IPS-11a (cell line): Measurements from ENCODE around the gene SCN9A.
"Not testable (repeated sequence)": the region's sequence is repeated elsewhere in the genome, so short reads cannot be mapped to it uniquely, and the experiment has no call there.

Source experiments
- H3K4me3 ChIP-seq: one replicate; pipeline ENCODE4 v1.5.1; 2013; ENCODE audit warnings: low read depth, low read length, control low read depth

The SCN9A gene

DNA sequence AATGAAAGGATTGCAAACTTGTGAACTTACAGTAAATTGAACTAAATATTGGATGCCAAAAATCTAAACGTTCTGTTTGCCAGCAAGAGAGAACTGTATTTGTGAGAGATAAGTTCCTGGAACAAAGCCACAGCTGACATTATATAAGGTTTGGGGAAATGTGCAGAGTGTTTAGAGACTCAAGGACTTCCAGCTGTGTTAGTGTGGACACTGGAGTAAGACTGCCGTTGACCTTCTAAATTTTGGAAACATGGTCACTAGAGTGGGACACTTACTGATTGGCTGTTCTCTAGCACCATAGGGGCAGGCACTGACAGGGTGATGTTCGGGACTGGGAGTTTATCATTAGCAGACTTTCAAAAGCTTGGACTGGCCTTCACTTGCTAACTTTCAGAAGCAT is 40.5 kb downstream of the SCN9A start:
- H3K4me3 ChIP-seq, result no peak overlapping the region

DNA sequence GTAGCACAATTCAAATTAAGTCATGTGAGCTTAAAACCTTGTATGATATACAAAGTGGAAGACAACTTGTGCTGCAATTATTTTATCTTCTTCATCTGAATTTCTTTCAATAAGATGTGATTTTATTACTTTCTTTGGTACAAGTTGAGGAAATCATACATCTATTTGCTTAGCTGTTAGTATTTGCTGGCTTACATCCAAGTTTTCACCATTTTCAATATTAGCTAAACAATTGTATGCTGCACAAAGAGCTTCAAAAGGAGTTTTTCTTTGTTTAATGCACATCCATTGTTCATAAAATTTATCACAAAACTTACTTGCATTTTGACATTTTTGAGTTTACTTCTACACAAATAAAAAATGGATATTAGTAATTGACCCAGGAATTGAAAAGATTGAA is 40.9 kb downstream of the SCN9A start:
- no peak overlapping the region for H3K4me3 ChIP-seq

DNA sequence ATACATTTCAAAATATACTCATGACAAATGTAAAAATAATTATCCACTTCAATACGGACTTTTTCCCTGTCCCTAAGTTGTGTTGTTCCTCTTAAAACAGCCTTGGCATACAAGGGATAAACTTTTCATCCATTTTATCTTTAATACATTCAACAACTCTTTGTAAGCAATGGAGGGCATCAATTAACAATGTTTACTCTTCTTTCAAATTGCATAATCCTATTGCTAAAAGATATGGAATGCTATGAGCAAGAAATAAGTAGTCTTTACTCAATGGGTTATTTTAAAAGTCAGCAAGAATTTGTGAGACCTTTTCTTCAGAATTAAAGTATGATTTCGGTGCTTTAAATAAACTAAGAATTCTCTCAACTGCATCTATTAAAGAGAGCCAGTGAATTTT is 41.9 kb downstream of the SCN9A start:
- no peak overlapping the region for H3K4me3 ChIP-seq

DNA sequence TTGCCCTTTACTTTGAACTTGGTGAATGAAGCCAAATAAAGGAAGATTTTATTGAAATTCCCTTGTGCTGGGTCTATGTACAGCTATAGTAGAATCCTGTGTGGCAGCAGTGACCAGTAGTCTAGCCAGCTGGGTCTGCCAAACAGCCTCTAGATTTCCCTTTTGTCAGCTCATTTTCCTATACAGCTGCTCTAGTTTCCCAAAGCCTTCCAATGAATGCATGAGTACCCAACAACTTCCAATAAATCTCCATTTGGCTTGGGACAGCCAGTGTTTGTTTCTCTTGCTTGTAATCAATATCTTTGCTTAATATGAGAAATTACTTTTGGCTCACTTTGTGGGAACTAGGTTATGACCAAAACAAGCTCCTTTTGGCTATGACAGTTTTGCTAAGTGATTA is 43.6 kb downstream of the SCN9A start:
- no peak overlapping the region for H3K4me3 ChIP-seq

DNA sequence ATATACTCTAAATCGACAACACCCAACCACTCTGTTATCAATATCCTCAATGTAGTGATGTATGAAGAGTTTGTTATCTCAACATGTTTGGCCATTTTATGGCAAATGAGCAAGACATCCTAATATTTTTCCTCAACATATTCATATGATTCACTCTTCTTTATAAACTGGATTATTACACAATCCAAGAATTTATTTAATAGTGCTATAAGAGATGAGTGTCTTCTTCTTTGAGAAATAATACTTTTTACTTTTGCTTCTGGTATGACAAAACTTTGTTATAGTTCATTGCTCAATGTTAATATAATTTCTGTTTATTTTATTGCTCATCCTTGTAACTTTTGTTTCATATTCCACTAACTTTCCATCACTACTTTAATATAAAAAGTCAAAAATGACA is 44.3 kb downstream of the SCN9A start:
- no peak overlapping the region for H3K4me3 ChIP-seq

DNA sequence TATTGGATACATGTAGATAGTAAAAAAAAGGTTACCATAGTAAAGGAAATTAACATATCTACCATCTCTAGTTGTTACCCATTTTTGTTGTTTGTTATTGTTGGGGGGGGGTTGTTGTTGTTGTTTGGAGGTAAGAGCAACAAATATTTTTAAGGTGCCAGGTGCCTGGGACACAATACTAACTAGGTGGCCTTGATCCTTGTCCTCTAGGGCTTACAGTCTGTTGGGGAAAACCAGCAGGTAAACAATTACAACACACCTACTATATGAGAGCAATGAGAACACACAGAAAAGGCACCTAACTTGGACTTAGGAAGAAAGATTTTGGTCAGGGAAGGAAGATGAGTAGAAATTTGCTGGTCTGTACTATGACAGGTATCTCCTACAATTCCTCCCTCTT is 46.3 kb downstream of the SCN9A start:
- no peak overlapping the region for H3K4me3 ChIP-seq

DNA sequence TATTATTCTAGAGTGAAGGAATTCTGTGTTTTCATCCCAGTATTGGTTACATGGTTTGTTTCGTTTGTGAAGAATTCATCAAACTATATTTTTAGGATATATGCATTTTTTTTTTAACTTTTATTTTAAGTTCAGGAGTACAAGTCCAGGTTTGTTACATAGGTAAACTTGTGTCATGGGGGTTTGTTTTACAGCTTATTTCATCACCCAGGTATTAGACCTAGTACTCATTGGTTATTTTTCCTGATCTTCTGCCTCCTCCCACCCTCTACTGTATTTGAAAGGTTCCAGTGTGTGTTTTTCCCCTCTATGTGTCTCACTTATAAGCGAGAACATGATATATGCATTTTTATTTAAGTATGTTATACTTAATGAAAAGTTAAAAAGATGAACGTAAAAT is 47.6 kb downstream of the SCN9A start:
- H3K4me3 ChIP-seq, result no peak overlapping the region

DNA sequence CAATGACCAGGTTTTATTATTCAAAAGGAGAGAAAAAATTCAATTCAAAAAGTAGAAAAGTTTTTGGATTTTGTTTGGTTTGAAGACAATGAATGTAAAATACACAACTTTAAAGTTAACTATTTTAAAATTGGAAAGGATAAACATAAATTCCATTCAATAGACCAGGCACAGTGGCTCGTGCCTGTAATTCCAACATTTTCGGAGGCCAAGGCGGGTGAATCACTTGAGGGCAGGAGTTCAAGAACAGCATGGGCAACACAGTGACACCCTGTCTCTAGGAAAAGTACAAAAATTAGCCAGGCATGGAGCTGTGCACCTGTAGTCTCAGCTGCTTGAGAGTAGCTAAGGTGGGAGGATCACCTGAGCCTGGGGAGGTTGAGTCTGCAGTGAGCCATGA is 54.7 kb downstream of the SCN9A start:
- H3K4me3 ChIP-seq, result no peak overlapping the region

DNA sequence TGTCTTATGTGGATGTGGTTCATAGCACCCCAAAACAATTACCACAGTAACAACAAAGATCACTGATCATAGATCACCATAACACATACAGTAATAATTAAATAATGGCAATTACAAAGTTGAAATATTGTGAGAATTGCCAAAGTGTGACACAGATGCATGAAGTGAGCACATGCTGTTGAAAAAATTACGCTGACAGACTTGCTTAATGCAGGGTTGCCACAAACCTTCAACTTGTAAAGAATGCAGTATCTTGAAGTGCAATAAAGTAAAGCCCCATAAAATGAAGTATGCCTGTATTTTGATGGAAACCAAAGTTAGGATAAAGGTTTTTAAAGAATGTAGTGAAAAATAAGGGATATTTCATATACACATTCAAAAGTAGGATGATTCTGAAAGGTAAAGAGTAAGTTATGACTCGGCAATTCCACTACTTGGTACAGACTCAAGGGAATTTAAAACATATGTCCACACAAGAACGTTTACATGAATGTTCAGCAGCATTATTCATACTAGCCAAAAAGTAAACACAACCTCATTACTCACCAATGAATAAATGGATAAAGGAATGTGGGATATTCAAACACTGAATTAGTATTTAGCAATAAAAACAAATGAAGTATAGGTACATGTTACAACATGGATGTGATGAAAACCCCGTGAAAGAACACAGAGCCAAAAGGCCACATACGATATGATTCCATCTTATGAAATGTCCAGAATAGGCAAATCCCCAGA is 61.6 kb downstream of the SCN9A start:
- H3K4me3 ChIP-seq, result no peak overlapping the region

DNA sequence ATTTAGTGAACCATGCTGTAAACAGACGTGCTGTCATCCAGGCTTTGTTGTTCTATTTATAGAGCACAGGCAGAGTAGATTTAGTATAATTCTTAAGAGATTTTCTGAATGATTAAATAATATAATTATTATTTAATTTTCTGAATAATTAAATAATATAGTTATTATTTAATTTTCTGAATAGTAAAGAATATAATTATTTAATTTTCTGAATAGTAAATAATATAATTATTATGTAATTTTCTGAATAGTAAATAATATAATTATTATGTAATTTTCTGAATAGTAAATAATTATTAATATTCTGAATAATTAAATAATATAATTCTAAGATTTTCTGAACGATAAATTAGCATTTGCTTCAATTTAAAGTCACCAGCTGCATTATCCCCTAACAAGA is 62.9 kb downstream of the SCN9A start:
- H3K4me3 ChIP-seq, result not testable (repeated sequence)

DNA sequence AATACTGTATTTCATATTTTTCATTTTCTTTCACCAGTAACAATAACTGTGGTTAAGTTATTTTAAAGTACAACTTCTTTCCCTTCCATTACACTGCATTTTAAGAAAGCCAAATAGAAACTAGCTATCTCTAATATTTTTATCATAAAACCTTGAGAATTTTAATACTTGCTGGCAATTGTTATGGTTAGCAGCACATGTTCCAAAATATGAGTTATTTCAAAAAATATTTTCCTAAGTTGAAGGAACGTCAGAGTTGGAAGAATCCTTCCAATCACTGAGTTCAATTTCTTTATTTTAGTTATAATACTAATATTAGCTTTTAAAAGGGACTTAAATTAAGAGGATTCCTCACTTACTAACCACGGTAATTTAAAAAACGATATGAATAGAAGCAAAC is 68.4 kb downstream of the SCN9A start:
- H3K4me3 ChIP-seq, result no peak overlapping the region

DNA sequence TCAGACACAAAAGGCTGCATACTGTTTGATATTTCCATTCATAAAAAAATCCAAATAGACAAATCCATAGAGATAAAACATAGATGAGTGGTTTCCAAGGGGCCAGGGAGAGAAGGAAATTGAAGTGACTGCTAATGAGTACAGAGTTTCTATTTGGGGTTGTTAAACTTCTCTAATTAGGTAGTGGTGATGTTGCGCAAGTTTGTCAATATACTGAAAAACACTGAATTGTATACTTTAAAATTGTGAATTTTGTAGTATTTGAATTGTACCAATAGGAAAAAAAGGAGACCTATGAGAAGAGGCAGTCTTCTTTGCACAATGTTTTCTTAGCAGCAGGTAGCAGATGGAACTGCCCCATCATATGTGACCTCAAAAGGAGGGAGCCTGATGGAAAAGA is 71.1 kb downstream of the SCN9A start:
- no peak overlapping the region for H3K4me3 ChIP-seq

DNA sequence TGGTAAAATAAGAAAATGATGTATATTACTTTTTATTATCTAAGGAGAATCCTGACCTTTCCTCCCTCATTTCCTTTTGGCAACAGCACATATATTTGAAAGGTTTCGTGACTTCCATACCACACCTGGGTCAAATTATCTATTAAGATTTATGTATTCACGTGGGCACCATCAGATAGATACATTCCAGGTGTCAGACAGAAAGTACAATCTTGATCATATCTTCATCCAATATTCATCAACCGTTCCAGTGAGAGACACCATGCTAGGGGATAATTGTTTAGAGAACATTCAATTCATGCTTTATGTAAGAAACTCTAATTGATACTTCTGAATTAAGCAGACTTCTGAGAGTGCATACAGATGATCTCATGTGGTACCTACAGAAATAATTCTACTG is 73.7 kb downstream of the SCN9A start:
- H3K4me3 ChIP-seq, result no peak overlapping the region

DNA sequence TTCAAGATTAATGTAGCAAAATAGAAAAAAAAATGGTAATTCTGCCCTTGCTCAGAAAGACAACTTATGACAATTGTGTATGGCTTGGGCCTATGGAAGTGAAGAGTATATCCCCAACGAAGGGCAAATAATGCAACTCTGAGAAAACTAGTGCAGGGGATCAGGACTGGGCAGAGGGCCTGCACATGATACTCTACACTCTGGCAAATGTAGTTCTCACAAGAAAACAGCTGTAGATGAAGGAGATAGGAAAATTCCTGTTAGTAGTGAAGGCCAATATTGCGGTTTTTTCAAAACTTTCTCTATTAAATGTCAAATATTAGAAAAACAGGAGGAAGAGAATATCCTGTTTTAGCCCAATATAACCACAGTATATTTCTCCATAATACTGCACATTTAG is 77.8 kb downstream of the SCN9A start:
- H3K4me3 ChIP-seq, result no peak overlapping the region

DNA sequence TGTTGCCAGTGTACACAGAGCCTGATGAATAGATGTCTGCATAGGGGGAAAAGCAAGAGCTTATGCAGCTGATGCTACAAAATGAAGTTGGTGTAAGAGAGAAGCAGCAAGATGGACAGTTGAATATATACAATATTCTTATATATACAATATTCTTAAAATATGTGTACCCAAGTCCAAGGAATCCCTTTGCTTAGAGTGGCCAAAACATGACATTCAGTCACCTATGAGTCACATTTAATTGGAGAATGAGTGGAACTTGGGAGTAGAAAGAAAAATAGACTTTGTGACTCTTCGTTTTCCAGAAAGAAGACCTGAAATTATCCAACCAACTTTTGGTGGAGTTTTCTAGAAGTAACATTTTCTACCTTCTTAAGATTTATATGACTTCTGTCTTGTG is 81.8 kb downstream of the SCN9A start:
- H3K4me3 ChIP-seq, result no peak overlapping the region

DNA sequence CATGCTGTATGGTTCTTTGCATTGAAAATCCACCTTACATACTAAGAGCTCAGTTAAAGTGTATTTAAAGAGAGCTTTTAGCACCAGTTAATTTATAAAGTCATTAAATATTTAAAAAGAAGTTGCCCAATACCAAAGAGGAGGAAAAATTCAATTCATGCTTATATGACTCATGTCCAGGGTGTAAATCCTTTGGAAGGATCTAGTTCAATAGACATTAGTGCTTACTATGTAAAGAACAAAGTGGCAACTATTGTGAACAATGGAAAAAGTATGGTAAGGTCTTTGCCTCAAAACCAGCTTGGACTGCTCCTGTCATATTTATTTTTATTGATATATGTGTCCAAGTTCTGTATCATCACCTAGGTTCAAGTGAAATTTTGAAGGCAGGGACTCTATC is 90.5 kb downstream of the SCN9A start:
- no peak overlapping the region for H3K4me3 ChIP-seq

DNA sequence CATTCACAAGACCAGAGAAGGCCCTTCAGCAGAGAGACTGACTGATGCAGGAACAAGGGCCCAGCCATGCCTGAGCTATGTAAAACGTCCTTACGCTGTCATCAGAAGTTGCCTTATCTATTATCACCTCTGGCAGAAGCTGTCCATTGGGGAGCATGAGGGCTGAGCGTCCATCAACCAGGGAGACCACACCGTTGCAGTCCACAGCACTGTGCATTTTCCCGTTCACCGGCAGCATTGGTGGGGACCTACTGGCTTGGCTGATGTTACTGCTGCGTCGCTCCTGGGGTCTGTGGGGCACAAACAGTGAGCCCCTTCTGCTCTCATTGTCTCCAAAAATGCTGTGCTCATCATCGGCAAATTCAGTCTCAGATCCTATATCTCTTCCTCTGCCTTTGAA is 91.4 kb downstream of the SCN9A start:
- H3K4me3 ChIP-seq, result no peak overlapping the region

DNA sequence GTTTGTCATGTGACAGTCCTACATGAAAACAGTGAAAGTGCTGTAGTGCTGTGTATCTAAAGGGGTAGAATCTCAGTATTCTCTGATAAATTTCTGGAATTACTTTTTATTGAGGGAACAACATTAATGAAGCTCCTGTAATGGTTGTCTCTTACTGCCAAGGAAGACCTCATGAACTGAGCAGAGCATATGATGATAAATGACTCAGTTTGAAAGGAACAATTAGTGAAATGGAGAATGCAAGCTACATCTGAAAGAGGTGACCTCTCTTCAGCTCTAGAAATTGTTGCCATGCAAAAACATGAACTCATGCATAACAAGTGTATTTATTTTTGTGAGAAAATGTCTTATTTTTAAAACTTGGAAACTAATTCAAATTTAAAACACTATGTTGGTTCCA is 93.6 kb downstream of the SCN9A start:
- no peak overlapping the region for H3K4me3 ChIP-seq

DNA sequence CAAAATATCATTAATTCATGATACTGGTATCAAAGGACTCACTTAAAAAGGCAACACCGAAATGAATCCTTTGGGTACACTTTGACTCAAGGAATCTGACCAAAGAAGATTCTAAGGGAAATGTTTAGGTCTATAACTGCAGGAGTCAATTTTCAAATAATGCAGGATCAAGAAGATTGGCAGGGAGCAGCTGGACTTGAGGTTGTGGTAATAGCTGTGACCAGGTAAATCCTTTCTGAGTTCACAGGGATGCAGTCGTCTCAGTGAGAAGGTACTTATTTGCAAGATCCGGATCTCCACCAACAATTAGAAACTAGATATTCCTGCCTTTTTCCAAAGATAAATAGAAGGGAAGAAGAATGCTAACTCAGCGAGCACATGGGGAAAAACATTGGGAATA is 96.9 kb downstream of the SCN9A start:
- H3K4me3 ChIP-seq, result no peak overlapping the region

DNA sequence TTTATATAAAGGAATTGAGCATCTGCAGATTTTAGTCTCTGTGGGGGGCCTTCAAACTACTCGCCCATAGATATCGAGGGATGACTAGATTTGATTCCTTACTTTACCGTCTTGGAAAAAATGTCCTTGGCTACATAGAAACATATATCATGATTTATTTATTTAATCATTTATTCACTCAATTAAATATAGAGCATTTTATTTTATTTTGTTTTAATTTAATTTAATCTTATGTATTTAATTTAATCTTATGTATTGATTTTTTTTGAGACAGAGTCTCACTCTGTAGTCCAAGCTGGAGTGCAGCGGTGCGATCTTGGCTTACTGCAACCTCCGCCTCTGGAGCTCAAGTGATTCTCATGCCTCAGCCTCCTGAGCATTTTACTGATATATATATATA is 105.4 kb downstream of the SCN9A start:
- H3K4me3 ChIP-seq, result no peak overlapping the region

DNA sequence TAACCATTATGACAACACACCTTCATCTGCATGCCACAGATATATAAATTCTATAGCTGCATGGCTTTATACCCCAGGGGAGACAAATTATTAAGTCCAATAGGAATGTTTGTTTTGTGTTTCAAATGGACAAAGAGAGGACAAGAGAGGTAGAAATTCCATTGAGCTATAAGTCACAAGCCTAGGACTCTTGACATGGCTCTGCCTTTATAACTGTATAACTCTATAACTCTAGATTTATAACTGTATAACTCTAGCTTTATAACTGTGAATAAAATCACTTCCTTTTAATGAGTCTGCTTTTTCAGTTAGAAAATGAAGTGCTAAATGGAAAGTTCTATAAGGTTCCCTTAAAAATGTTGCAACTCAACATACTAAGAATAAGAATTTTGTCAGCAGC is 106.4 kb downstream of the SCN9A start:
- no peak overlapping the region for H3K4me3 ChIP-seq

DNA sequence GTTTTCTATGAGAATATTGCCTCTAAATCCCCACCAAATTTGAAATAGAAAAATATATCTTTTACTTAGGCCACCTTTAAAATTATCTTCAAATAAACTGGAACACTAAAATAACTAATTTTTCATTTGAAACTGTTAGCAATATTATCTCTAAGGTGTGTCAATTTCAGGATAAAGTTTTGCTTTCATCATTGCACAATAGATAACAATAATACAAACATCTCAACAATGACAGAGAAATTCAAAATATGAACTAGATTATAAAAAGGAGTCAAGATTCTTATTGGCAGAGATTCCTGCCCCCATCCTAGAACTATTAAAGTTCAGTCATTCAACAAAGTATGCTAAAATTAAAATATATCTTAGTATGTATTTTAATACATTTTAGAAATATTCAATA is 117.9 kb downstream of the SCN9A start:
- H3K4me3 ChIP-seq, result no peak overlapping the region

DNA sequence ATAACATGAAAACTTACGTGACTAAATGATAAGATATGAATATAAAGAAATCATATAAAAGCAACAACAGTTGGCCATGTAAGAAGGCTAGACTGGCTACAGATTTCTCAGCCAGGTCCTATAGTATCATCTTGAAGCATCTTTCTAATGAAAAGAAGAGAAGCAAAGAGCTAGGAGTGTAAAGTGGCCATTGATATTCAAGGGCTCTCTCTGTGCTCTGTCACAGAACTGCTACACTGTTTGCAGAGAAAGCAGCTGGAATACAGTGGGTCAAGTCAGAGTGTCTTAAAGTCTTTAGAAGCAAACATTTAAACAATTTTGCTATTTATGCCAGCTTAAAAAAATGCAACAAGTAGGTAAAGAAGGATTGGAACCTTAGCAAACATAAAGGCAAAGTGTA is 118.8 kb downstream of the SCN9A start:
- H3K4me3 ChIP-seq, result no peak overlapping the region

DNA sequence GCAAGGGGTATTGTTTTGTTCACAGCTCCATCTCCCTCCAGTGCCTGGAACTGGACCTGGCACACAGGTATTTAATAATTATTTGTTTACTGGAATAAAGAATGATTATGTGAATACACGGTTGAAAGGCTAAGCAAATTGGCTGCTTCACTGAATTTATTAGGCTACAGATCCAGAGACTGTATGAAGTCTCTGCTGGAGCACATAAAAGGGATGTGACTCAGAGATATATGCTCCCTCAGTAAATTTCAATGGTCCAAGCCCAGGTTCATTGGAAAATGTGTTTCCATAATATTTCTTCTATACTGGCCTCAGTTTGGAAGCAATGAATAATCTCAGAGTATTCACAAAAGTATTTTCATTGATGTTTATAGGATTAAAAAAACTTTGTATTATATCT is 126.4 kb downstream of the SCN9A start:
- H3K4me3 ChIP-seq, result no peak overlapping the region
